ENCODE results near the gene DNAH11.

- no peak for TF ChIP-seq CTCF (conservative IDR thresholded peaks at IDR 0.05)
- no peak for TF ChIP-seq ZFX (IDR thresholded peaks at IDR 0.05)
Observed at GRCh38 chr7:21743493-21743892, 200.7 kb downstream of the DNAH11 start.

Data from C4-2B (cell line).